SK-N-MC (cell line): Measurements from ENCODE around the gene RGL3.
"Not testable (repeated sequence)": the region's sequence is repeated elsewhere in the genome, so short reads cannot be mapped to it uniquely, and the experiment has no call there.

Source experiments
- DNase-seq: peaks from one replicate; pipeline ENCODE4 v3.0.0-alpha.2; 2011; ENCODE audit warnings: low read depth, low spot score
- H3K27ac ChIP-seq: fragments of 200-600 bp; sonication (generic); 2 replicates; pipeline ENCODE4 v1.5.1; 2016; ENCODE audit warnings: mixed run types
- H3K36me3 ChIP-seq: fragments of 200-600 bp; sonication (generic); 2 replicates; pipeline ENCODE4 v1.6.1; 2017; ENCODE audit warnings: antibody characterized with exemption, low read length, mixed read lengths; ENCODE audit not compliant: insufficient read depth
- H3K4me3 ChIP-seq: fragments of 200-600 bp; sonication (generic); 2 replicates; pipeline ENCODE4 v1.5.1; 2016
- H3K9ac ChIP-seq: fragments of 200-600 bp; sonication (generic); 2 replicates; pipeline ENCODE4 v1.8.0; 2017; ENCODE audit warnings: mixed run types, mixed read lengths; ENCODE audit not compliant: insufficient read length
- H3K9me3 ChIP-seq: fragments of 200-600 bp; sonication (generic); 2 replicates; pipeline ENCODE4 v1.6.1; 2017; ENCODE audit warnings: low read depth, mild to moderate bottlenecking, antibody characterized with exemption, low read length, moderate library complexity, mixed read lengths
- EZH2 ChIP-seq: fragments of 200-600 bp; sonication (generic); IDR thresholded peaks from one replicate; pipeline ENCODE4 v1.6.1; 2017; ENCODE audit warnings: antibody characterized with exemption
- FOXP2 ChIP-seq: optimal IDR thresholded peaks from 2 replicates; pipeline ENCODE3; 2011; ENCODE audit warnings: mild to moderate bottlenecking, moderate library complexity; ENCODE audit not compliant: insufficient read depth; ENCODE audit errors: extremely low read length, control extremely low read depth
- POLR2AphosphoS5 ChIP-seq: IDR thresholded peaks from 2 replicates; pipeline ENCODE4 v1.6.1; 2012; ENCODE audit warnings: mild to moderate bottlenecking, low read depth, low read length, borderline replicate concordance

RGL3 gene

DNA sequence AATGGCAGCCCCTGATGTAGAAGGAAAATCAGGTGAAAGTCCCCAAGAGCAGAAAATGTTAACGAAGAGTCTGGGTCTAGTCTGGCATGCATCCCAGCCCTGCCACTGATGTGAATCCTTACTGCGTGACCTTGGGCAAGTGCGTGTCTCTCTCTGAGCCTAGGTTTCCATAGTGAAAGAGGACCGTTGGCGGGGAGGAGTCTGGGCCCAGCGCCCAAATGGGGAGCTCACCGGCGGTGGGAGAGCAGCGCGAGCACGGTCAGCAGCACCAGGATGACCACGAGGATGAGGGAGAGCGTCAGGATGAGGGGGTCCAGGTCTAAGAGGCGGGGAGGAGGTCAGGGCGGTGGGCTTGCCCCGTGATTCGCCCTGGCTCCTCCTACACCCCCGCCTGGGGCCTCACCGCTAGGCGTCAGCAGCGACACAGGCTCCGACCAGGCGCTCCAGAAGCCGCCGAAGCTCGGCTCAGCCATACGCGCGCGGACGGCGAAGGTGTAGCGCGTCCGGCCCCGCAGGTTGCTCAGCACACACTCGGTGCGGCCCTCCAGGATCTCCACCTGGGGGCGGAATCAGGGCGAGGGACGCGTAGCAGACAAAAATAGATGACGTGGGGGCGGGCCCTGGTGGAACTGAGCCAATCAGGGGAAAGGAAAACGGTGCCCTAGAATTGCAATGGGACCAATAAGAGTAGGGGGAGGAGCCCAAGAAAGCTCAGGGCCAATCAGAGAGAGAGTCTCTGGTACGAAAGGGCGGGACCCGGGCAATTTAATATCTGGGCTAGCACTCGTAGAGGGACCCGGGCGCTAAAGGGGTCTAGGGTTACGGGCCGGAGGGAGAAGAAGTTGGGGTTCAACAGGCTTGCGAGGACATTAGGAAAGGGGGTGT is 38.2 kb downstream of the RGL3 start:
- peak; percentile 75 for DNase-seq
- Histone ChIP-seq H3K36me3 (peaks cover 6% of the 10 kb centered on the region; the same call in 1 of the 2 replicates), H3K9ac (peak overlapping the region; percentile 48), H3K27ac (no peak overlapping the region), H3K4me3 (peak overlapping the region; percentile 86), H3K9me3 (no peaks in the 10 kb centered on the region)
- TF ChIP-seq FOXP2 (no peak), POLR2AphosphoS5 (peak; percentile 70)

DNA sequence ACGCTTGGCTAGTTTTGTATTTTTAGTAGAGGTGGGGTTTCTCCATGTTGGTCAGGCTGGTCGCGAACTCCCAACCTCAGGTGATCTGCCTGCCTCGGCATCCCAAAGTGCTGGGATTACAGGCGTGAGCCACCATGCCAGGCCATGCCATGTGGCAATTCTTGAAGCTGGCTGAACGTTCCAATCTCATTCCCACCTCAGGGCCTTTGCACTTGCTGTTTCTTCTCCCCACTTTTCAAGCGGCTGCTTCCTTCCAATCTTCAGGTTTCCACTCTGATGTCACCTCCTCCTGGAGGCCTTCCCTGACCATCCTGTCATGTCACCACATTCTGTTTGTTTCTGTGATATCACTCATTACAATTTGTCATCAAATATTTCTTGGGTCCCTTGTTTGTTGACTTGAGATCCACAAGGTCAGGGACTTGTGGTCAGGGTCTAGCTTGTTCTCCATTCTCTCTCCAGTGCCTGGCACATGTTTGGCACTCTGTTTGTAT is 39.2 kb downstream of the RGL3 start:
- DNase-seq, result no peak
- no peak for TF ChIP-seq EZH2
- no peak for TF ChIP-seq POLR2AphosphoS5
- TF ChIP-seq FOXP2, result no peak
- no peak overlapping the region for H3K4me3 ChIP-seq
- no peaks in the 10 kb centered on the region for H3K9me3 ChIP-seq
- no peak overlapping the region for H3K9ac ChIP-seq
- H3K36me3 ChIP-seq, result peaks cover 6% of the 10 kb centered on the region; the same call in 1 of the 2 replicates
- H3K27ac ChIP-seq, result no peak overlapping the region

DNA sequence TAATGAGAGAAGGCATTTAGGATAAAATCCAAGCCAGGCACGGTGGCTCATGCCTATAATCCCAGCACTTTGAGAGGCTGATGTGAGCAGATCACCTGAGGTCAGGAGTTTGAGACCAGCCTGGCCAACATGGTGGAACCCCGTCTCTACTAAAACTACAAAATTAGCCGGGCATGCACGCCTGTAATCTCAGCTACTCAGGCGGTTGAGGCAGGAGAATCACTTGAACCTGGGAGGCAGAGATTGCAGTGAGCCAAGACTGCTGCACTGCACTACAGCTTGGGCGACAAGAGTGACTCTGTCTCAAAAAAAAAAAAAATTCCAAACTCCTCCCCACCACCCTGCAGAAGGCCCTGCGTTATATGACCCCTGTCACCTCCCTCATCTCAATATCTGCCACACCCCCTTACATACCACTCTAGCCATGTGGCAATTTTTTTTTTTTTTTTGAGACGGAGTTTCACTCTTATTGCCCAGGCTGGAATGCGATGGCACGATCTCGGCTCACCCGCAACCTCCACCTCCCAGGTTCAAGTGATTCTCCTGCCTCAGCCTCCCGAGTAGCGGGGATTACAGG is 39.8 kb downstream of the RGL3 start:
- not testable (repeated sequence) for H3K9ac ChIP-seq, H3K36me3 ChIP-seq, H3K27ac ChIP-seq, H3K9me3 ChIP-seq, DNase-seq, H3K4me3 ChIP-seq

DNA sequence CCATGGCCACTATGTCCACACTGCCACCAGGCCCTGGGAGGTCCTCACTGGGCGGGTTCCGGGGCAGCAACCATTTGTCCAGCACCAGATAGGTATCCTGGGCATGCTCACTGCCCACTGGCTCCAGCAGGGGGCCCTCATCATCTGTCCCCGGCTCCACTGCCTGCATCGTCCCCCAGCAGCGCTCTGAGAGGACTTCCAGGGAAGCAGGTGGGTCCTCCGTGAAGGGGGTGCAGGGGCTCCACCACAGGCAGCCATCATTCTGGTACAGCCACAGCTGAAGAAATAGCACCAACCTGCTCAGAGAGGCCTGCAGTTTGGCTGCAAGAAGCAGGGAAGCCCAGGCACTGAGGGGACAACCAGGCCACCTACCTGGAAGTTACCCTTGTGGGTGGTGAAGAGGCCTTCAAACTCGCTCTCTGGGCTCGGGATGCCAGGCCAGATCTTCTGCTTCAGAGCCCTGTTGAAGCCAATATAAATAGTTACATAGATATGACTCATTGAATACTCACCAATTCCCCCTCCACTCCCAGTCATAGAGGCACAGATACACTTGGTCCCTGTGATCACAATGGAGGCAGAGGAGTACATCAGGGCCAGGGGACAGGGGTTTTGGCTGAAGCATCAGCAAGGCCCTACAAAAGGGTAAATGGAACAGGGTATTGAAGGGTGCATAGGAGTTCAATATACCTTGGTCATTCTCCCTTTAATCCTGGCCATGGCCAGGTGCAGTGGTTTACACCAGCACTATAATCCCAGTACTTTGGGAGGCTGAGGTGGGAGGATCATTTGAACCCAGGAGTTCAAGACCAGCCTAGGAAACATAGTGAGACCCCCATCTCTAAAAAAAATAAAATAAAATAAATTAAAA is 40.6 kb downstream of the RGL3 start:
- Histone ChIP-seq H3K9me3 (no peaks in the 10 kb centered on the region), H3K27ac (no peak overlapping the region), H3K9ac (no peak overlapping the region), H3K4me3 (no peak overlapping the region), H3K36me3 (peaks cover 6% of the 10 kb centered on the region; the same call in 1 of the 2 replicates)
- TF ChIP-seq EZH2, result no peak
- TF ChIP-seq FOXP2, result no peak
- no peak for TF ChIP-seq POLR2AphosphoS5
- no peak for DNase-seq

DNA sequence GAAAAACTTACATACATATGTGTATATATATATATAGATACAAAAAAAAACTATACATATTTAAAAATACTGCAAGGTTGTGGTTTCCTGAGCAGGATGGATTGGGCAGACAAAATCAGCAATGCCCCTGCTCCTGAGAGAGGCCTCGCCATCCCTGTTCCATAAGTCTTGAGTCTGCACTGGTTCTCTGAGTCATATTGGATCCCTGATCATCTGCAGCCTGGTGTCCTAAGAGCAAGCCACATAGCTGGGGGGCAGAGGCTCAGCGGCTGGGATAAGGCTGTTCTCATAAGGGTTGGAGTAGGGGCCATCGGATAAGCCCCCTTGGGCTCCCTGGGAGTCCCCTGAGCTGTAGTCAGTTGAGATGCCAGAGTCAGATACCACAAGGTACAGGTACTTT is 41.4 kb downstream of the RGL3 start:
- no peak for DNase-seq
- Histone ChIP-seq H3K4me3 (no peak overlapping the region), H3K9me3 (no peaks in the 10 kb centered on the region), H3K9ac (no peak overlapping the region), H3K36me3 (peaks cover 6% of the 10 kb centered on the region; the same call in 1 of the 2 replicates), H3K27ac (no peak overlapping the region)
- TF ChIP-seq FOXP2 (no peak), EZH2 (no peak)

DNA sequence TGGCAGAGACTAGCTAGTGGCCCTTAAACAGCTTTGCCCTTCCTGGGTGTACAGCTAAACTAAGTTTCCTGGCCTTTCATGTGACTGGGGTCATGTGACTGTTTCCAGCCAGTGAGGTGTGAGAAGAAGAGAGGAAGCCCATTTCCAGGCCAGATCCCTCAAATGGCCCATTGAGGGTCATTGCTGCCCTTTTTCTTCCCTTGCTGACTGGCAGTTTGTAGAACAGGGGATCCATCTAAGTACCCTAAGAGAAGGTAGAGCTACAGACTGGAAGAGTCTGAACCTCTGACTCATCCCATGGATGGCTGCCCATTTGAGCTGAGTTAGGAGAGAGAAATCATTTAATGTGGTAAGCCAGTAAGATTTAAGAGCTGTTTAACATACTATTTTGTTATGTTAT is 41.9 kb downstream of the RGL3 start:
- peak overlapping the region; percentile 22; the same call in 1 of the 2 replicates for H3K27ac ChIP-seq
- no peak for TF ChIP-seq EZH2
- TF ChIP-seq POLR2AphosphoS5, result no peak
- no peak for TF ChIP-seq FOXP2

DNA sequence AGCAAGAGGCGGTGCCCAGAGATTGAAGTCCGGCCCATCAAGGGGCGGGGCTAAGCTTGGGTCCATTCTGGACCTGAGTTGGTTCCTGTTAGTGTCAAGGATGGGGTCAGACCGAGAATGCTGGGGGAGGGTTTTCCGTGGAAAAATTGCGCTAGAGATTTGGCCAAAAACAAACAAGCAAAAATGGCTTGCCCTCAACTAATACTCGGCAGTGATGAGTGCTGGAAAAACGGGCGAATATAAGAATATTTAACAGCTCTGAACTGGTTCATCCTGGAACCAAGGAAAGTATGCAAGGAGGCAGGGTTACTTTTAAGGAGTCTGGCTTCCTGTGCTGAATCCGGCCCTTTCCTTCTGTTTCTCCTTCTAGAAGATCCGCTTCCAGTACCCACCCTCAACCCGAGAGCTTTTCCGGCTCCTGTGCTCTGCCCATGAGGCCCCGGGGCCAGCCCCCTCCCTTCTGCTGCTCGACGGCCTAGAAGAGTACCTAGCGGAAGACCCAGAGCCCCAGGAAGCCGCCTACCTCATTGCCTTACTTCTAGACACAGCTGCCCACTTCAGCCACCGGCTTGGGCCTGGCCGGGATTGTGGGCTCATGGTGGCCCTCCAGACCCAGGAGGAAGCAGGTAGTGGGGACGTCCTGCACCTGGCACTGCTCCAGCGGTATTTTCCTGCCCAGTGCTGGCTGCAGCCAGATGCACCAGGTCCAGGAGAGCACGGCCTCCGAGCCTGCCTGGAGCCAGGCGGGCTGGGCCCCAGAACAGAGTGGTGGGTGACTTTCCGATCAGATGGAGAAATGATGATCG is 43.8 kb downstream of the RGL3 start:
- Histone ChIP-seq H3K4me3 (peak overlapping the region; percentile 92), H3K27ac (peak overlapping the region; percentile 76; the same call in 1 of the 2 replicates), H3K9me3 (no peaks in the 10 kb centered on the region), H3K36me3 (peaks cover 6% of the 10 kb centered on the region; the same call in 1 of the 2 replicates), H3K9ac (peak overlapping the region; percentile 48)
- TF ChIP-seq FOXP2, result no peak
- no peak for TF ChIP-seq EZH2
- TF ChIP-seq POLR2AphosphoS5, result no peak
- no peak for DNase-seq

More for the DNA sequence above, 41.9 kb downstream of the RGL3 start:
- H3K36me3 ChIP-seq, result peaks cover 6% of the 10 kb centered on the region; the same call in 1 of the 2 replicates
- H3K9ac ChIP-seq, result no peak overlapping the region
- no peaks in the 10 kb centered on the region for H3K9me3 ChIP-seq
- DNase-seq, result no peak
- H3K4me3 ChIP-seq, result no peak overlapping the region
